H9 (cell line): ENCODE data around the gene ZKSCAN3. TPM values are rescaled to one million over a fixed set of nuclear protein-coding genes. Genes with fewer than 3 reads are reported as not detected.

Experiments
- DNase-seq: peaks from one replicate; pipeline ENCODE4 v3.0.0-alpha.2; 2017
- H2AFZ ChIP-seq: one replicate; pipeline ENCODE4 v1.6.1; 2013; ENCODE audit warnings: mild to moderate bottlenecking, low read length, control low read depth, moderate library complexity
- H2AK5ac ChIP-seq: 2 replicates; pipeline ENCODE4 v1.6.1; 2013; ENCODE audit warnings: low read length, control low read depth, mixed read lengths; ENCODE audit not compliant: insufficient read length
- H2BK120ac ChIP-seq: one replicate; pipeline ENCODE4 v1.6.1; 2013; ENCODE audit warnings: low read depth, mild to moderate bottlenecking, low read length, control low read depth, inconsistent platforms; ENCODE audit not compliant: poor library complexity, severe bottlenecking
- H2BK12ac ChIP-seq: 2 replicates; pipeline ENCODE4 v1.6.1; 2013; ENCODE audit warnings: low read length, control low read depth, mixed read lengths, low read depth; ENCODE audit not compliant: insufficient read length
- H2BK15ac ChIP-seq: 2 replicates; pipeline ENCODE4 v1.6.1; 2013; ENCODE audit warnings: low read depth, low read length, control low read depth
- H2BK20ac ChIP-seq: one replicate; pipeline ENCODE4 v1.6.1; 2013; ENCODE audit warnings: low read depth, mild to moderate bottlenecking, low read length, control low read depth, inconsistent platforms; ENCODE audit not compliant: poor library complexity, severe bottlenecking
- H2BK5ac ChIP-seq: 2 replicates; pipeline ENCODE4 v1.6.1; 2013; ENCODE audit warnings: low read length, control low read depth, mixed read lengths; ENCODE audit not compliant: insufficient read length
- H3K14ac ChIP-seq: 2 replicates; pipeline ENCODE4 v1.6.1; 2013; ENCODE audit warnings: low read length, control low read depth; ENCODE audit not compliant: insufficient read depth
- H3K18ac ChIP-seq: 2 replicates; pipeline ENCODE4 v1.6.1; 2013; ENCODE audit warnings: low read depth, mild to moderate bottlenecking, mixed read lengths, low read length, control low read depth; ENCODE audit not compliant: insufficient read length
- H3K23ac ChIP-seq: 2 replicates; pipeline ENCODE4 v1.6.1; 2013; ENCODE audit warnings: low read length, control low read depth, mixed read lengths, low read depth; ENCODE audit not compliant: insufficient read length
- H3K23me2 ChIP-seq: 2 replicates; pipeline ENCODE4 v1.6.1; 2013; ENCODE audit warnings: low read depth, mild to moderate bottlenecking, mixed read lengths, low read length, control low read depth; ENCODE audit not compliant: insufficient read length, poor library complexity, severe bottlenecking
- H3K27ac ChIP-seq: 2 replicates; pipeline ENCODE4 v1.5.1; 2013; ENCODE audit warnings: low read length, control low read depth, mixed read lengths, low read depth; ENCODE audit not compliant: insufficient read length
- H3K27me3 ChIP-seq: 2 replicates; pipeline ENCODE4 v1.6.1; 2013; ENCODE audit warnings: low read length, control low read depth, inconsistent platforms; ENCODE audit not compliant: insufficient read depth
- H3K4ac ChIP-seq: 2 replicates; pipeline ENCODE4 v1.6.1; 2013; ENCODE audit warnings: low read depth, mild to moderate bottlenecking, control low read depth, inconsistent platforms, low read length, moderate library complexity
- H3K4me1 ChIP-seq: 2 replicates; pipeline ENCODE4 v1.6.1; 2013; ENCODE audit warnings: low read length, control low read depth, inconsistent platforms; ENCODE audit not compliant: insufficient read depth
- H3K4me2 ChIP-seq: 2 replicates; pipeline ENCODE4 v1.6.1; 2013; ENCODE audit warnings: low read length, control low read depth, mixed read lengths; ENCODE audit not compliant: insufficient read length, insufficient read depth
- H3K56ac ChIP-seq: 2 replicates; pipeline ENCODE4 v1.6.1; 2013; ENCODE audit warnings: low read depth, mild to moderate bottlenecking, mixed read lengths, low read length, control low read depth; ENCODE audit not compliant: insufficient read length
- H3K79me1 ChIP-seq: 2 replicates; pipeline ENCODE4 v1.6.1; 2013; ENCODE audit warnings: low read depth, mild to moderate bottlenecking, moderate library complexity, low read length, control low read depth, inconsistent platforms; ENCODE audit not compliant: insufficient read depth, poor library complexity, severe bottlenecking
- H3K79me2 ChIP-seq: 2 replicates; pipeline ENCODE4 v1.6.1; 2013; ENCODE audit warnings: low read length, control low read depth, inconsistent platforms; ENCODE audit not compliant: insufficient read depth
- H3K9ac ChIP-seq: 2 replicates; pipeline ENCODE4 v1.6.1; 2013; ENCODE audit warnings: low read length, control low read depth, mixed read lengths; ENCODE audit not compliant: insufficient read length; ENCODE audit errors: extremely low read depth
- H3K9me3 ChIP-seq: one replicate; pipeline ENCODE4 v1.6.1; 2013; ENCODE audit warnings: low read depth, low read length, inconsistent platforms; ENCODE audit not compliant: control insufficient read depth
- H3T11ph ChIP-seq: one replicate; pipeline ENCODE4 v1.6.1; 2013; ENCODE audit warnings: mild to moderate bottlenecking, low read length, control low read depth, inconsistent platforms
- H4K20me1 ChIP-seq: one replicate; pipeline ENCODE4 v1.6.1; 2013; ENCODE audit not compliant: control insufficient read depth, insufficient read length, insufficient read depth
- H4K5ac ChIP-seq: 2 replicates; pipeline ENCODE4 v1.6.1; 2013; ENCODE audit warnings: low read depth, mild to moderate bottlenecking, mixed read lengths, low read length, control low read depth; ENCODE audit not compliant: insufficient read length
- H4K8ac ChIP-seq: replicated peaks from 2 replicates; pipeline ENCODE4 v1.6.1; 2013; ENCODE audit warnings: low read length, control low read depth, mixed read lengths, low read depth; ENCODE audit not compliant: insufficient read length
- H4K91ac ChIP-seq: 2 replicates; pipeline ENCODE4 v1.6.1; 2013; ENCODE audit warnings: low read depth, mild to moderate bottlenecking, moderate library complexity, mixed read lengths, low read length, control low read depth; ENCODE audit not compliant: insufficient read length
- H3K27ac Mint-ChIP-seq, 3 experiments: 2 replicates in 2 of 3; 3 replicates in 1 of 3; pipeline ENCODE4 v1.8.0; 2020 to 2021; ENCODE audit warnings: mixed read lengths in 3 of 3, mild to moderate bottlenecking in 1 of 3, moderate library complexity in 1 of 3
- H3K27me3 Mint-ChIP-seq: 2 replicates; pipeline ENCODE4 v1.8.0; 2021; ENCODE audit warnings: low read depth, mild to moderate bottlenecking, moderate library complexity, mixed read lengths
- H3K36me3 Mint-ChIP-seq, 3 experiments: 2 replicates in 2 of 3; 3 replicates in 1 of 3; pipeline ENCODE4 v1.8.0; 2020 to 2021; ENCODE audit warnings: low read depth in 3 of 3, mixed read lengths in 3 of 3; ENCODE audit not compliant: insufficient read depth in 1 of 3
- H3K4me1 Mint-ChIP-seq, 2 experiments: 2 replicates each; pipeline ENCODE4 v1.8.0; 2020; ENCODE audit warnings: mixed read lengths in 2 of 2
- H3K4me3 Mint-ChIP-seq, 2 experiments: 2 replicates in 1 of 2; 3 replicates in 1 of 2; pipeline ENCODE4 v1.8.0; 2020 to 2021; ENCODE audit warnings: mild to moderate bottlenecking in 2 of 2, mixed read lengths in 2 of 2, moderate library complexity in 1 of 2
- H3K9me3 Mint-ChIP-seq, 2 experiments: 2 replicates in 1 of 2; 3 replicates in 1 of 2; pipeline ENCODE4 v1.8.0; 2020; ENCODE audit warnings: mild to moderate bottlenecking in 2 of 2, mixed read lengths in 2 of 2, moderate library complexity in 1 of 2
- WGBS: extraction: QIAGEN DNeasy Blood & Tissue Kit; methylation state at CpG from one replicate; pipeline ENCODE4 v1.1.7; 2013; ENCODE audit warnings: missing lambda C conversion rate, low lambda C conversion rate, mixed read lengths; ENCODE audit not compliant: insufficient read length; ENCODE audit errors: extremely low coverage; 5-methylcytosine and 5-hydroxymethylcytosine counted together
- total RNA-seq: library from RNA; stranded (reverse); gene quantifications from 2 replicates; pipeline ENCODE4 v1.2.1, GENCODE V29; 2021
- TF ChIP-seq, protein P1 (sequence below): fragments of 200-600 bp; sonication (generic); conservative IDR thresholded peaks from 3 replicates; pipeline ENCODE4 v1.8.0; 2021; ENCODE audit warnings: antibody characterized with exemption, mild to moderate bottlenecking

ZKSCAN3 gene
- total RNA-seq, 1 experiment from 2014 or later: 8.7 TPM

DNA sequence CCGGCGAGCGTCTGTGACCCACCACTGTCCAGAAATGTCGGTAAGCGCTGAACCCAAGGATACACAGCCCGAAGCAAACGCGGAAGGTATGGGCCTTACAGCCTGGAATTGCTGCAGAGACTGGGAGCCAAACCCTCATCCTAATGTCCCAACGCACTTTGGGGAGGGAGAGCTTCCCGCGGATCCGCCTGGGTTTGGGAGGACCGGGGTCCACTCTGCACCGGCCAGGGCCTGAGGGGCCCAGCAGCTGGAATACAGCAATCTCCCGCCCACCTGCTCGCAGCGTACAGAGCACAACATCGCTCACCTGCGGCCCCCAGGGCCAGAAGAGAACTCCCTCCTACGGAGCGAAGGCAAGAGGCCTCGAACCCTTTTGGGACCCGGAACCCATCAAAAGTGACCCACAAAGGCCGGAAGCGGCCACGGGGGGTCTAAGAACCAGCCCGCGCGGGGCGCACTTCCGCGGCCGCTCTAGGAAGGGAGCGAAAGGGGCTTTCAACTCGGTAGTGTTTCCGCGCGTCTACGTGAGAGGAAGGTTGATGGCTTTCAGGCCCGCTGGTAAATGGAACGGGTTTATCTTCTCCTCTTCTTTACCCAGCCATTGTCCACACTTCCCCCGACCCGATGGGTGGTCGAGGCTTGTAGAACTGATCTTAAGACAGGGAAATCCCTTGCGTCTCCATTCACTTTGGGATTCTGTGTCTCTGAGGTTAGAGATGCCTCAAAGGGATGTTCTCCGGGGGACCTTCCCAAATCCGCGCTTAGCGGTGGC lies 49.8 kb downstream of the ZKSCAN3 start, which contains the start of gene ZSCAN12:
Gene ZSCAN12, minus strand, starts transcription at position 398 of the 772 bp plus-strand sequence. CDS start 1,342 bp downstream, outside the sequence.
- peak; percentile 84 for DNase-seq
- Mint-ChIP-seq H3K27me3 (peaks cover 38% of the 10 kb centered on the region), H3K27ac (peak within 1 kb of the TSS; percentile 92 to 99 (median 97); a peak in 6 of 7 replicates), H3K36me3 (peaks cover 20 to 35% (median 34%) of the 10 kb centered on the region in 3 experiments; a peak in 6 of 7 replicates), H3K4me1 (peaks cover 25 to 27% of the 10 kb centered on the region in 2 experiments), H3K9me3 (no peaks in the 10 kb centered on the region), H3K4me3 (peak within 1 kb of the TSS; percentile 91 to 96)
- peak within 1 kb of the TSS; percentile 90 for H2AFZ ChIP-seq
- no peak within 1 kb of the TSS for H2BK15ac ChIP-seq
- peaks cover 4% of the 10 kb centered on the region; the same call in 1 of the 2 replicates for H3K79me2 ChIP-seq
- H3K4me1 ChIP-seq: peaks cover 5% of the 10 kb centered on the region; the same call in 1 of the 2 replicates
- TF ChIP-seq, protein P1, sequence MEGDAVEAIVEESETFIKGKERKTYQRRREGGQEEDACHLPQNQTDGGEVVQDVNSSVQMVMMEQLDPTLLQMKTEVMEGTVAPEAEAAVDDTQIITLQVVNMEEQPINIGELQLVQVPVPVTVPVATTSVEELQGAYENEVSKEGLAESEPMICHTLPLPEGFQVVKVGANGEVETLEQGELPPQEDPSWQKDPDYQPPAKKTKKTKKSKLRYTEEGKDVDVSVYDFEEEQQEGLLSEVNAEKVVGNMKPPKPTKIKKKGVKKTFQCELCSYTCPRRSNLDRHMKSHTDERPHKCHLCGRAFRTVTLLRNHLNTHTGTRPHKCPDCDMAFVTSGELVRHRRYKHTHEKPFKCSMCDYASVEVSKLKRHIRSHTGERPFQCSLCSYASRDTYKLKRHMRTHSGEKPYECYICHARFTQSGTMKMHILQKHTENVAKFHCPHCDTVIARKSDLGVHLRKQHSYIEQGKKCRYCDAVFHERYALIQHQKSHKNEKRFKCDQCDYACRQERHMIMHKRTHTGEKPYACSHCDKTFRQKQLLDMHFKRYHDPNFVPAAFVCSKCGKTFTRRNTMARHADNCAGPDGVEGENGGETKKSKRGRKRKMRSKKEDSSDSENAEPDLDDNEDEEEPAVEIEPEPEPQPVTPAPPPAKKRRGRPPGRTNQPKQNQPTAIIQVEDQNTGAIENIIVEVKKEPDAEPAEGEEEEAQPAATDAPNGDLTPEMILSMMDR: peak; percentile 73
- H4K91ac ChIP-seq: no peak within 1 kb of the TSS
- no peaks in the 10 kb centered on the region for H3K9me3 ChIP-seq
- no peak within 1 kb of the TSS for H2AK5ac ChIP-seq
- H2BK120ac ChIP-seq: no peak within 1 kb of the TSS
- no peaks in the 10 kb centered on the region for H3K23me2 ChIP-seq
- no peak within 1 kb of the TSS for H4K8ac ChIP-seq
- peak within 1 kb of the TSS; percentile 91 for H3K9ac ChIP-seq
- H2BK20ac ChIP-seq: no peak within 1 kb of the TSS
- no peaks in the 10 kb centered on the region; the same call in 1 of the 2 replicates for H3K27me3 ChIP-seq
- peak within 1 kb of the TSS; percentile 94 for H3K14ac ChIP-seq
- no CpG with 5 or more reads among the region's 49 CpGs for WGBS
- no peak within 1 kb of the TSS for H2BK5ac ChIP-seq
- peak within 1 kb of the TSS; percentile 5 for H2BK12ac ChIP-seq
- H3K27ac ChIP-seq: peak within 1 kb of the TSS; percentile 50
- peak within 1 kb of the TSS; percentile 77 for H3K4me2 ChIP-seq
- no peak within 1 kb of the TSS for H3K56ac ChIP-seq
- no peak within 1 kb of the TSS for H3T11ph ChIP-seq
- no peak within 1 kb of the TSS for H3K23ac ChIP-seq
- no peaks in the 10 kb centered on the region for H4K20me1 ChIP-seq
- peak within 1 kb of the TSS; percentile 86 for H3K18ac ChIP-seq
- no peak within 1 kb of the TSS for H4K5ac ChIP-seq
- peaks cover 3% of the 10 kb centered on the region for H3K79me1 ChIP-seq
- H3K4ac ChIP-seq: no peak within 1 kb of the TSS
